ENCODE data around the gene CXCL12. TPM values are rescaled to one million over a fixed set of nuclear protein-coding genes. Genes with fewer than 3 reads are reported as not detected.

Gene CXCL12
- total RNA-seq, 1 donor from 2014 or later = 74.3 TPM

- no peak for DNase-seq (ENCODE audit: low spot score)
Measured at GRCh38 chr10:44363716-44364115, 21.2 kb downstream of the CXCL12 start.

- DNase-seq (ENCODE audit: low spot score) = no peak
Measured at GRCh38 chr10:44362866-44363711, 21.8 kb downstream of the CXCL12 start.

- DNase-seq (ENCODE audit: low spot score) = no peak
Measured at GRCh38 chr10:44361109-44361508, 23.8 kb downstream of the CXCL12 start.

- no peak for DNase-seq (ENCODE audit: low spot score)
Measured at GRCh38 chr10:44358080-44358771, 26.7 kb downstream of the CXCL12 start.

- no peak for DNase-seq (ENCODE audit: low spot score)
Measured at GRCh38 chr10:44357023-44357540, 27.8 kb downstream of the CXCL12 start.

- no peak for DNase-seq (ENCODE audit: low spot score)
Measured at GRCh38 chr10:44356139-44357022, 28.5 kb downstream of the CXCL12 start.

GRCh38 chr10:44355630-44356029 lies 29.3 kb downstream of the CXCL12 start:
- DNase-seq (ENCODE audit: low spot score) = no peak

- no peak for DNase-seq (ENCODE audit: low spot score)
Measured at GRCh38 chr10:44354771-44355170, 30.1 kb downstream of the CXCL12 start.

GRCh38 chr10:44353721-44354120 lies 31.2 kb downstream of the CXCL12 start:
- DNase-seq (ENCODE audit: low spot score) = no peak

- DNase-seq (ENCODE audit: low spot score) = no peak
Measured at GRCh38 chr10:44353128-44353390, 31.8 kb downstream of the CXCL12 start.

- peak; percentile 32 for DNase-seq (ENCODE audit: low spot score)
Measured at GRCh38 chr10:44352316-44353127, 32.4 kb downstream of the CXCL12 start.

GRCh38 chr10:44348496-44348895 lies 36.4 kb downstream of the CXCL12 start:
- no peak for DNase-seq (ENCODE audit: low spot score)

GRCh38 chr10:44347609-44348400 lies 37.1 kb downstream of the CXCL12 start:
- DNase-seq (ENCODE audit: low spot score) = no peak

- DNase-seq (ENCODE audit: low spot score) = no peak
Measured at GRCh38 chr10:44344727-44345126, 40.2 kb downstream of the CXCL12 start.

- no peak for DNase-seq (ENCODE audit: low spot score)
Measured at GRCh38 chr10:44343843-44344242, 41.1 kb downstream of the CXCL12 start.

- DNase-seq (ENCODE audit: low spot score) = no peak
Measured at GRCh38 chr10:44341886-44342285, 43.0 kb downstream of the CXCL12 start.

- no peak for DNase-seq (ENCODE audit: low spot score)
Measured at GRCh38 chr10:44340557-44340956, 44.3 kb downstream of the CXCL12 start.

- no peak for DNase-seq (ENCODE audit: low spot score)
Measured at GRCh38 chr10:44339218-44339617, 45.7 kb downstream of the CXCL12 start.

- no peak for DNase-seq (ENCODE audit: low spot score)
Measured at GRCh38 chr10:44337081-44337480, 47.8 kb downstream of the CXCL12 start.

GRCh38 chr10:44335330-44336021 lies 49.4 kb downstream of the CXCL12 start:
- no peak for DNase-seq (ENCODE audit: low spot score)
